GM18909 (cell line): ENCODE data around the gene VWA3B.
"Not testable (repeated sequence)": the region's sequence is repeated elsewhere in the genome, so short reads cannot be mapped to it uniquely, and the experiment has no call there.

Experiments used
- ATAC-seq: cut with Tn5 transposase; IDR thresholded peaks from one replicate; pipeline ENCODE4 v1.9.1; 2021; ENCODE audit warnings: mild to moderate bottlenecking; ENCODE audit not compliant: unreplicated experiment, poor library complexity

The VWA3B gene

GRCh38 chr2:98320171-98320570 lies 233.2 kb downstream of the VWA3B start:
- ATAC-seq = not testable (repeated sequence)

- ATAC-seq = no peak
These were observed 237.2 kb downstream of the VWA3B start for GRCh38 chr2:98324181-98324580.

- ATAC-seq = no peak
These were observed 240.8 kb downstream of the VWA3B start for GRCh38 chr2:98327776-98328175.

- no peak for ATAC-seq
These were observed 242.6 kb downstream of the VWA3B start for GRCh38 chr2:98329549-98329948.

- ATAC-seq = no peak
These were observed 246.0 kb downstream of the VWA3B start for GRCh38 chr2:98332989-98333388.

GRCh38 chr2:98333922-98334321 lies 247.0 kb downstream of the VWA3B start:
- no peak for ATAC-seq

- no peak for ATAC-seq
These were observed 247.6 kb downstream of the VWA3B start for GRCh38 chr2:98334439-98335078.

- ATAC-seq = no peak
These were observed 248.3 kb downstream of the VWA3B start for GRCh38 chr2:98335271-98335670.

GRCh38 chr2:98341241-98341640 lies 254.3 kb downstream of the VWA3B start:
- ATAC-seq = no peak

GRCh38 chr2:98343285-98343684 lies 256.3 kb downstream of the VWA3B start:
- no peak for ATAC-seq

- ATAC-seq = no peak
These were observed 259.6 kb downstream of the VWA3B start, which contains the start of gene CNGA3 for GRCh38 chr2:98346311-98347236. Gene CNGA3 (plus strand): TSS chr2:98346456. CDS start chr2:98369976, 23,520 bp downstream.

GRCh38 chr2:98347298-98348065 lies 260.5 kb downstream of the VWA3B start:
- no peak for ATAC-seq

- no peak for ATAC-seq
These were observed 261.1 kb downstream of the VWA3B start for GRCh38 chr2:98348066-98348561.

GRCh38 chr2:98350411-98350810 lies 263.4 kb downstream of the VWA3B start:
- ATAC-seq = no peak

- no peak for ATAC-seq
These were observed 268.9 kb downstream of the VWA3B start for GRCh38 chr2:98355881-98356280.

- no peak for ATAC-seq
These were observed 269.8 kb downstream of the VWA3B start for GRCh38 chr2:98356729-98357128.

GRCh38 chr2:98357849-98358248 lies 270.9 kb downstream of the VWA3B start:
- no peak for ATAC-seq

GRCh38 chr2:98359986-98360385 lies 273.0 kb downstream of the VWA3B start:
- no peak for ATAC-seq
